GM21786 (cell line): ENCODE results near the gene CDC16.
"Not testable (repeated sequence)": the region's sequence is repeated elsewhere in the genome, so short reads cannot be mapped to it uniquely, and the experiment has no call there.

Experiments
- ATAC-seq: cut with Tn5 transposase; IDR thresholded peaks from one replicate; pipeline ENCODE4 v1.9.1; 2021; ENCODE audit not compliant: unreplicated experiment

Gene CDC16

GRCh38 chr13:114234645-114235421 is at the start of gene CDC16:
TSS of gene CDC16 (plus strand) at chr13:114234897. CDS start at chr13:114235085, 188 bp downstream.
- ATAC-seq, result peak; percentile 92

GRCh38 chr13:114185182-114185971 is 49.3 kb upstream of the CDC16 start:
- no peak for ATAC-seq

GRCh38 chr13:114194853-114195252 is 39.8 kb upstream of the CDC16 start:
- ATAC-seq, result no peak

GRCh38 chr13:114196629-114197028 is 38.1 kb upstream of the CDC16 start:
- no peak for ATAC-seq

- ATAC-seq, result no peak
Measured at GRCh38 chr13:114198556-114198955, 36.1 kb upstream of the CDC16 start.

GRCh38 chr13:114199526-114199925 is 35.2 kb upstream of the CDC16 start:
- not testable (repeated sequence) for ATAC-seq

- no peak for ATAC-seq
Measured at GRCh38 chr13:114199954-114200353, 34.7 kb upstream of the CDC16 start.

- no peak for ATAC-seq
Measured at GRCh38 chr13:114200399-114200911, 34.2 kb upstream of the CDC16 start.

GRCh38 chr13:114202581-114202980 is 32.1 kb upstream of the CDC16 start:
- ATAC-seq, result no peak

GRCh38 chr13:114203536-114203935 is 31.2 kb upstream of the CDC16 start:
- no peak for ATAC-seq

- no peak for ATAC-seq
Measured at GRCh38 chr13:114204894-114205293, 29.8 kb upstream of the CDC16 start.

GRCh38 chr13:114208134-114208533 is 26.6 kb upstream of the CDC16 start:
- ATAC-seq, result no peak

GRCh38 chr13:114211446-114212157 is 23.1 kb upstream of the CDC16 start:
- ATAC-seq, result no peak

- no peak for ATAC-seq
Measured at GRCh38 chr13:114212158-114212495, 22.6 kb upstream of the CDC16 start.

GRCh38 chr13:114213980-114214379 is 20.7 kb upstream of the CDC16 start:
- ATAC-seq, result no peak

- no peak for ATAC-seq
Measured at GRCh38 chr13:114219392-114219791, 15.3 kb upstream of the CDC16 start.

- ATAC-seq, result no peak
Measured at GRCh38 chr13:114222461-114222968, 12.2 kb upstream of the CDC16 start.

GRCh38 chr13:114224201-114224600 is 10.5 kb upstream of the CDC16 start:
- no peak for ATAC-seq

- no peak for ATAC-seq
Measured at GRCh38 chr13:114225610-114226009, 9.1 kb upstream of the CDC16 start.

- ATAC-seq, result no peak
Measured at GRCh38 chr13:114226088-114226487, 8.6 kb upstream of the CDC16 start.

GRCh38 chr13:114226699-114227323 is 7.9 kb upstream of the CDC16 start:
- peak; percentile 83 for ATAC-seq
